Stimulated activated CD4-positive, alpha-beta T cell treated with anti-CD3 and anti-CD28 coated beads, Interleukin-15, amount 100 ng/mL, for 48 hours (primary cell): ENCODE data around the gene DPY19L1.
"Not testable (repeated sequence)": the region's sequence is repeated elsewhere in the genome, so short reads cannot be mapped to it uniquely, and the experiment has no call there.

Source experiments
- DNase-seq, 2 donors: peaks; one replicate each; pipeline ENCODE4 v3.0.0-alpha.2; 2020; ENCODE audit warnings: low read depth in 2 of 2

Gene DPY19L1

GRCh38 chr7:35037211-35037525 is at the start of gene DPY19L1:
Gene DPY19L1, minus strand, starts transcription at chr7:35037485. Its CDS starts 91 bp downstream, at chr7:35037394.
- no peak for DNase-seq

DNA sequence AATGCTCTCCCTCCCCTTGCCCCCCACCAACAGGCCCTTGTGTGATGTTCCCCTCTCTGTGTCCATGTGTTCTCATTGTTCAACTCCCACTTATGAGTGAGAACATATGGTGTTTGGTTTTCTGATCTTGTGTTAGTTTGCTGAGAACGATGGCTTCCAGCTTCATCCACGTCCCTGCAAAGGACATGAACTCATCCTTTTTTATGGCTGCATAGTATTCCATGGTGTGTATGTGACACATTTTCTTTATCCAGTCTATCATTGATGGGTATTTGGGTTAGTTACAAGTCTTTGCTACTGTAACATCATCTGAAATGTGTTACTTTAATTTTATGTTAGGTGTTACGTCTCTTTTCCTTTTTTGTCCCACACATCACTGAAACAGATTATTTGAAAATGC is 42.2 kb upstream of the DPY19L1 start:
- DNase-seq, result not testable (repeated sequence)

DNA sequence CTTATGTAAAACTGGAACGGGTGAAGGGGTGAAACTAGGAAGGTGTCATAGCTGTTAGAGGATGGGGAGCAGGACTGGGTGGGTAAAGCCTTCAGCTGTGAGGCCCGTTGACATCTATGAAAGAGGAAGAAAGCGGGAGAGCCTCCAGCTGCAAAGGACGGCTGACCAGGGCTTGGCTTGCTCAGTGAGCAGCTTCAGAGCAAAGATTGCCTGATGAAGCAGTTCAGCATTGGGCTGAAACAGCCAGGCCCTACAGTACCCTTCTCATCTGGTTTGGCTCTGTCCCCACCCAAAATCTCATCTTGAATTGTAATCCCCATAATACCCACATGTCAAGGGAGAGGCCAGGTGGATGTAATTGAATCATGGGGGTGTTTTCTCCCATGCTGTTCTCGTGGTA is 36.7 kb upstream of the DPY19L1 start:
- DNase-seq, result not testable (repeated sequence)

DNA sequence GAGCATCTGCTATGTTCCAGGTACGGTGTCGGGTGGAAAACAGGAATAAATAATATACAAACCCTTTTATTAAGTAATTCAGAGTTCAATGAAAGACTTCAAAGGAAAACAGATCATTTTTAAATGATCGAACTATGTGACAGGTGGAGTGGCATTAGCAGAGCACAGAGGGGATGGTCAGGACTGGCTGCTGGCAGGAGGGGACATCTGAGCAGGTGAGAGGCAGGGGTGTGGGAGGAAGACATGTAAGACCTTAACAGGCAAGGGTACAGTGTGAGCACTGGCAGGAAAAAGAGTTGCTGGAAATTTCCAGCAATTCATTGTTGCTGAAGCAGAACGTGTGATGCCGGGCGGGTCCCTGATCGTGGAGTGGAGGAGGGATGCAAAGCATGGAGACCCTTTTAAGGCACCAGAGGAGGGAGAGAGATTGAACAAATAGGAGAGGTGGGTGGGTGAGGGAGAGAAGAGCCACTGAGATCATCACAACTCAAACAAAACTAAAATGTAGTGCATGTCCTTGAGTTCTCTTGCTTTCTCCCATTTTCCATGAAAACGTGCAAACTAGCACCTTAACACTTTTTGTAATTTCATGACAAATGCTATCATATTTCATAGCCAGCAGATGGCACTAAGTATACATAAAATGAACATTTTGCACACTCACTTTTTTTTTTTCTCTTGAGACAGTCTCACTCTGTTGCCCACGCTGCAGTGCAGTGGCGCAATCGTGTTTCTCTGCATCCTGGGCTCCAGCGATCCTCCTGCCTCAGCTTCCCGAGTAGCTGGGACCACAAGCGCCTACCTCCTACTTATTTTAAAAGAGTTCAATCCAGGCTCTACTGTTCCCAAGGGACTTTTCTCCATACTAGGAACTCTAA is 35.9 kb upstream of the DPY19L1 start:
- DNase-seq, result not testable (repeated sequence)

GRCh38 chr7:35069084-35069483 is 31.8 kb upstream of the DPY19L1 start:
- DNase-seq, result not testable (repeated sequence)

DNA sequence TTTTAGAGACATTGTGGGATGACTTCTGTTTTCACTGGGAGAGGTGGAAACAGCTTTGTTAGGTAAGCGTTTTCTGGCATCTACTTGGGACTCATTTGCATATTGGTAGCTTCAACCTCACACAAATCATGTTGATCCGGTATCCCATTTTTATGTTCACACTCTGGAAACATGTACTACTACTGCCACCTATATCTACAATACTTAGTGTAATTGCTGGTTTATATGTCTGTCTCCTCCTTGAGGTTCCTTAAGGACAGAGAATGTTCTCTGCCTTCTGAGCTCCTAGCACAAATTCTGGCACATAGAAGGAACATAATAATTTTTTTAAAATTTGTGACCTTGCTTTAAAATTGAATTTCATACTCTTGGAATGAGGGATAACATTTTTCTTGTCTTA is 28.1 kb upstream of the DPY19L1 start:
- DNase-seq, result not testable (repeated sequence)

DNA sequence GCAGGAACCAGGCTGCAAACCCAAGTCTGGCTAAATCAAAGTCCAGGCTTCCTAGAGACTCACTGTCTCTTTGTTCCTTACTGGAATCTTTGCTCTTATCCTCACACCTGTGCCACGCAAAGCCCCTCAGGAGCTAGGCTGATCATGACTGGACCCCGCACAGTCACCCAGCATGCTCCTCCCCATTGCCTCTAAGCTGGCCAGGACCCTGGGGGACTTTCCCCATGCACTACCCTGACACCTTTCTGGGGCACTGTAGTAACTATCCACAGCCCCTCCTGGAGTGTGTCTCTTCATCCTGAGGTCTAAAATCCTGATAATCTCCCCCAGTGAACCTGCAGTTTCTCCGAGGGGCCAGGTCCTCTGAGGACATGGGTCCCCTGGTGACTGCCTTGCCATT is 21.3 kb upstream of the DPY19L1 start:
- DNase-seq, result not testable (repeated sequence)

DNA sequence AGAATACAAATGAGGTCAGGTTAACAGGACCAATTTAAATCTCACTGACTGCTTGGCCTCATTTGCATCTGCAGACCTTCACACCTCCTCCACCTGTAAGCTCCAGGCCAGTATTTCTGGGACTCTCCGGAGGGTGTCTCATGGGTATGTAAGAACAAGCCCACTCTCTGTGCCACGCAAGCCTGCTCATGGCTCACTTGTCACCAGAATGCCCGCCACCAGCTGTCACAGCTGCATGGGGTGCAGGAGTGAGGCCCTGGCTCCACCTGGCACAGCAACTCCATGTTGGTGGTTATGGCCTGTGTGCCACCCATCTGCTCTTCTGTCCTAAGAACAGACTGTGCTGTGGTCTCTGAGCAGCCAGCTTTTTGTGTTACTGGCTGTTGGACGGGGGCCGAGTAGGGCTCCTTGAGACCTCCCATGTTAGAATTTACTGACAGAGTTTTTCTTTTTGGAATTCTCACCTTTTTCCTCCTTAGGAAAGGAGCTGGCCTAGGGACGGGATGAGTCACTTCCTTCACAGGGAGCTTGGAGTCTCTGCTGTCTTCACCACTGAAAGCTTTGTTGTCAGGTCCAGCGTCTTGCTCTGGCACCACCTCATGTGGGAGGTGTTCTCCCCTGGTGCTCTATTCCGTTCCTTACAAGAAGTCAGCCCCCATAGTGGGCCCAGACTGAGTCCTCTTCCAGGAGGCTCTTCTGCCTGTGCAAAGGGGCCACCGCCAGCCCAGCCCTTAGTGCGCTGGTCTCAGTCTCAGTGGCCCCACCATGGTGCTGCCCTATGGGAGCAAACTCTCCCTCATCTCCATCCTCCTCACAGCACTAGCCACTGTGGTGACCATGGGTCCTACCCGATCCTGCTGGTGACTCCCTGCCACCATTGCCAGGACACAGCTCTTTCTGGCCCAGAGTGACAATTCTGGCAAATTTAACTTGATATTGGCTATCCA is 20.5 kb upstream of the DPY19L1 start:
- DNase-seq, result not testable (repeated sequence)

- not testable (repeated sequence) for DNase-seq
Observed at GRCh38 chr7:35055733-35056132, 18.4 kb upstream of the DPY19L1 start.

DNA sequence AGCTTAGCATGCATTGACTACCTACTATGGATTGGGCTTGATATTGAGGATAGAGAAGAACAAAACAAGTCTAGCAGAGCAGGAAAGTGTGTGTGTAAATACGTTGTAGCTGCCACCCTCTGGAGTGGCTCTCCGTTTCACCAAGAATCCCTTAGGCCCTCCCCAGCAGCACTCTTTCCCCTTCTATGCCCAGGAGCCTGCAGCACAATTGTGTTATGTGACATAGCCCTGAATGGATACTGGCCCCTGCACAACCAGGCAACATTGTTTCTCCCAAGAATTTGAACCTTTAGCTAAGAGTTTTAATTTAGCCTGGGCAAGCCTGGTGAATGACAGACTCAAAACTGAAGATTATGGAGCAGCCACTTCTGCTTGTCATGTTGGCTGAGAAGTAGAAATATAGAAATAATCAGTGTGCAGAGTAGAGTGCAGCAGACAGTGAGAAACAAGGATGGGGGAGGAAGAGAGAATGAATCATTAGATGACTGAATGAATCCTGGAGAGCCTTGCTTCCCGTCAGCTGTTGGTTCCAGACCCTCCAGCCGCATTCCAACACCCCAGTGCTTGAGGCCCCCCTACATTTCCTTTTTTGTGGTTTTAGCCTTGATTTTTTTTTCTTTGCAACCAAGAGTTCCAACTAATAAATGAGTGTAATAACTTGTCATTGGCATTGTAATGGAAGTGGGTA is 16.3 kb upstream of the DPY19L1 start:
- not testable (repeated sequence) for DNase-seq

GRCh38 chr7:35048390-35048789 is 11.1 kb upstream of the DPY19L1 start:
- not testable (repeated sequence) for DNase-seq

DNA sequence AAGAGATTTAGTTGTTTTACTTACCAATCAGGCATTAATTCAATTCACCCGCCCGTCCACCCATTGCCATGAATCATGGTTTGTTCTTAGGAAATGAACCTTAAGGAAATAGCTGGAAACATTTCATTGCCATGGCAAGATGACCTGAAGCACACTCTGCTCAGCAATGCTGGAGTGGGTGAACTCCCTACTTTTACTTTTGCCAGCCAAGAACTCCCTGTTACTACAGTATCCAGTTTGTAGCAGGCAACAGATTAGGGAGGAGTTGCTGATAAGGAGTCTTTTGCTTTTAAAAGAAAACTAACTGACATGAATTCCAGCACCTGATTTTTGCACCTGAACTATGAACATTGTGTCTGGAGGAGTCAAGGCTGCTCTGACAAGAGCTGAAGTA is 10.6 kb upstream of the DPY19L1 start:
- not testable (repeated sequence) for DNase-seq

DNA sequence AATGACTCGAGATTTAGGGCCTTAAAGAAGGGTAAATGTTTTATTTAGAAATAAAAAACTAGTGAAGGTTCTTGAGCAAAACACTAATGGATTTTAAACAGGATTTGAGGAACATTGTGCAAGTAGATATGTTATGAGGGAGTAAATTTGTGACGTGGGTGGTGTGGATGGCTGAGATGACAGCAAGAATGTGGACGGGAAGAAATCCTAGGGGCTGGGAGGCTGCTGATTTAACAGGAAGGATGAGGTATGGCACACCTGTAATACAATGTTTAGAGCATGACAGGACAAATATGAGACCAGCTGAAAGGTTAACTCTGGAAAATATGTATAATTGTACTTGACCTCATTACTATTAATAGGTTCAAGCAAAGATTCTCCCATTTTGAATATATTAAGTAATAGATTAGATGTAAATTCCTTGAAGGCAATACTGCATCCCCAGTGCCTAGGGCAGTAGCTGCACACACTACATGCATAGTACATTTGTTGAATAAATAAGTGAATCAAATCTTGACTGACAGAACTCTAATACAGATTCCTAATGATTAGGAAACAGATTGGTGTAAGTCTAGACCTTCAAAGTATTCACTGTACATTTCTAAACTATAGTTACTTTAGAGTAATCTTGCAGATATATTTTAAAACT is 10.1 kb upstream of the DPY19L1 start:
- not testable (repeated sequence) for DNase-seq

- not testable (repeated sequence) for DNase-seq
Observed at GRCh38 chr7:35043301-35043700, 6.0 kb upstream of the DPY19L1 start.

- DNase-seq, result no peak
Observed at GRCh38 chr7:35040906-35041305, 3.6 kb upstream of the DPY19L1 start.

- DNase-seq, result no peak
Observed at GRCh38 chr7:35039343-35039742, 2.1 kb upstream of the DPY19L1 start.

- no peak for DNase-seq
Observed at GRCh38 chr7:35038354-35038753, 1.1 kb upstream of the DPY19L1 start.

DNA sequence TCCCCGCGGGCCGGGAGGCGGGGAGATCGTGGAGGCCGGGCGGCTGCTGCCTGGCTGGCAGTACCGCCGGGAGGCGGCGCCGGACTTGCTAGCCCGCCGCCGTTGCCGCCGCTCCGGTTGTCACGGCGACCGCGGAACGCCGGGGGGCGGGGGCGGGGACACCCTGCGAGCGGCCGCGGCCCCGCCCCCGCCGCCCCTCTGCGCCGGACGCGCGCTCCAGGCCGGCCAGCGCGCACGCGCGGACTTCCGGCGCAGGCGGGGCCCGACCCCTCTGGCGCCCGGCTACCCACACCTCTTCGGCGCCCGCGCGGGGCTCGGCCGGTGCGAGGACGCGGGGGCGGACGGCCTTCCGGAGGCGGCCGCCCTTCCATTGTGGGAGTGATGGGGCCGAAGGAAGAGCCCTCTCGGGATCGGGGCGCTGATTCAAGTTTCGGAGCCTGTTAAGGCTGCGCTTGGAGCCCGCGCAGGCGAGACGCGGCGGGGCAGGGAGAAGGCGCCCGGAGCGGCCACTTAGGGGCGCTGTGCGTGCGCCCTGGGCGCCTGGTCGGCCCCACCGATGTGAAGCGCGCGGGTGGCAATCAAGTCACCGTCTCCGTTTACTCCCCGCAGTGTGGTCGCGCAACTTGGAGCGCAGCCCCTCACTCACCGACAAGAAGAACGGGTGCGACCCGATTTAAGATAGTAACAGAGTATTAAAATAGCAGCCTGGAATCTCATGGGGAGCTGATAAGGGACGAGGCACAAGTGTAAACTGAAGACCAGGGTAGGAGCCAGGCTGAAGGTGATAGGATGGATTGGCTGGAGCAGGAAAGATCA is 449 bp upstream of the DPY19L1 start:
- peak; percentile 76 to 87 for DNase-seq

DNA sequence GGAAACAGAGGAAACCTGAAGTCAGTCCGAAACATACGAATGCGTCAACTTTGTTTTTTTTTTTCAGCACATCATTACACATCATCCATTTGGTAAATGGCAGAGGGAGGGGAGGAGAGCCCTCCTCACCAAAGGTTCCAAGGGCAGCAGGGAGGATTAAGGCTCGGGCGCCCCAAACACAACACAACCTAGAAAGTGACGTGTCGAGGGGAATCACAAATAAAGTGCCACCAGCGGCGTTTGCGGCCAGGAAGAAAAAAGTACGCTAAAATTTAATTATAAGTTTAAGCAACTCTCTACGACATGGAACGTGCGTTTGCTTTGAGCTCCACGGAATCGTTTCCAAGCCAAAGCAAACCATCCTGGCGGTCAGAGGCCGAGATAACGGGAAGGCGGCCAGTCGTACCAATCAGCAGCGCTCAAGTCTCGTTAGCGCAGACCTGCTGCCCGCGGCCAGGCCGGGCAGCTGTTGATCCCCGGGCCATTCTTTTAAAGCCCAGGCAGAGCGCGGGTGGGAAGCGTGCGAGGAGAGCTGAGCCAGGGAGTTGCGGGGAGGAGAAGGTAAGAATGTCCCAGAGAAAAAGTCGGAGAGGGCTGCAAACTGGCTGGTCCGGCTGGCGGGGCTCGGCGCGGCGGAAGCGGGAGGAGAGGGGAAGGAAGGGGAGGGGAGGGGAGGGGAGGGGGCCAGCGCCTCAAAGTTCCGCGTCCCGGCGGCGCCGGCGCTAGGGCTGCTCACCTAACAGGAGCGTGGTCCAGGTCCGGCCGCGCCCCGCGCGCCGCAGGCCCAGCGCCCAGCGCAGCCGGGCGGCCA is 719 bp downstream of the DPY19L1 start:
- DNase-seq, result peak in 1 of 2 donors; percentile 2

DNA sequence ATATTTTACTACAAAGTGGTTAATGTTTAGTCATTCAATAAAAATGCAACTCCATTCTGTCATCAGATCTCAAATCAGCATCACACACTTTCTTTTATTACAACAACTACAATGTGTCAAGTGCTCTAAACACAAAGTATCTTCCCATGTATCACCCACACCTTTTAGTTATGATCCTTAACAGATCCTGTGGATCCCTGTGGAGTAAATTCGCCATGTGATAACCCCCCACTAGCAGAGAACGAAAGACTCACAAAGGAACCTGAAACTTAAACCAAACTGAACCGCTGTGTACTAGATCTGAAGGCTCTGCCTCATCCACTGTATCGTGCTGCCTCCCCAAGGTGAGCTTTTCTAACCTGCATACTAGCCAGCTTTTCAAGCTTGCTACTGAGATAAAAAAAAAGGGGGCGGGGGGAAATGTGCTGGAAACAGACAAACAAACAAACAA is 1.7 kb downstream of the DPY19L1 start:
- peak in 1 of 2 donors; percentile 5 for DNase-seq
